DND-41 (cell line): ENCODE results near the gene PIP4K2A.

ENCODE experiments used
- ATAC-seq: fragments of 200-7000 bp; cut with Tn5 transposase; 3 replicates; pipeline ENCODE4 v1.9.1; 2021; ENCODE audit warnings: low read depth; ENCODE audit not compliant: insufficient read depth
- DNase-seq: peaks from one replicate; pipeline ENCODE4 v3.0.0-alpha.2; 2020
- H2AFZ ChIP-seq: 2 replicates; pipeline ENCODE4 v1.6.0; 2012; ENCODE audit warnings: low read depth, low read length
- H3K27ac ChIP-seq: 2 replicates; pipeline ENCODE4 v1.5.1; 2012; ENCODE audit warnings: low read length, inconsistent platforms
- H3K27me3 ChIP-seq: fragments of 200-600 bp; sonication (generic); 2 replicates; pipeline ENCODE4 v1.6.0; 2012; ENCODE audit warnings: low read length, mild to moderate bottlenecking, inconsistent platforms; ENCODE audit not compliant: insufficient read depth, poor library complexity
- H3K36me3 ChIP-seq: 2 replicates; pipeline ENCODE4 v1.5.1; 2012; ENCODE audit warnings: low read length, inconsistent platforms; ENCODE audit not compliant: insufficient read depth
- H3K4me1 ChIP-seq: 2 replicates; pipeline ENCODE4 v1.5.1; 2012; ENCODE audit warnings: mild to moderate bottlenecking, low read length; ENCODE audit not compliant: insufficient read depth
- H3K4me2 ChIP-seq: 2 replicates; pipeline ENCODE4 v1.6.0; 2012; ENCODE audit warnings: mild to moderate bottlenecking, moderate library complexity, low read length, inconsistent platforms; ENCODE audit not compliant: insufficient read depth
- H3K4me3 ChIP-seq, 2 experiments: fragments of 200-600 bp in 1 of 2; shearing (Covaris generic) in 1 of 2; 2 replicates each; pipeline ENCODE4 v1.5.1; 2012 to 2016; ENCODE audit warnings: inconsistent platforms in 2 of 2, low read length in 2 of 2, mild to moderate bottlenecking in 2 of 2, low read depth in 1 of 2, moderate library complexity in 1 of 2
- H3K79me2 ChIP-seq: 2 replicates; pipeline ENCODE4 v1.6.0; 2012; ENCODE audit warnings: low read length, inconsistent platforms; ENCODE audit not compliant: insufficient read depth
- H3K9ac ChIP-seq: 2 replicates; pipeline ENCODE4 v1.6.0; 2012; ENCODE audit warnings: low read depth, mild to moderate bottlenecking, inconsistent platforms, low read length, moderate library complexity
- H3K9me3 ChIP-seq: 2 replicates; pipeline ENCODE4 v1.5.1; 2012; ENCODE audit warnings: low read length, moderate library complexity, mild to moderate bottlenecking, inconsistent platforms; ENCODE audit not compliant: insufficient read depth, severe bottlenecking
- H4K20me1 ChIP-seq: 2 replicates; pipeline ENCODE4 v1.6.0; 2012; ENCODE audit warnings: low read length; ENCODE audit not compliant: insufficient read depth
- EZH2 ChIP-seq: IDR thresholded peaks from 3 replicates; pipeline ENCODE4 v1.6.1; 2012; ENCODE audit warnings: borderline replicate concordance, low read depth, mild to moderate bottlenecking, moderate library complexity, low read length, inconsistent platforms; ENCODE audit not compliant: severe bottlenecking
- TF ChIP-seq, protein P1 (sequence below): IDR thresholded peaks from 2 replicates; pipeline ENCODE4 v1.5.1; 2012; ENCODE audit warnings: borderline replicate concordance, low read length, moderate library complexity, mild to moderate bottlenecking; ENCODE audit not compliant: poor library complexity, severe bottlenecking; ENCODE audit errors: extremely low read depth

PIP4K2A gene

DNA sequence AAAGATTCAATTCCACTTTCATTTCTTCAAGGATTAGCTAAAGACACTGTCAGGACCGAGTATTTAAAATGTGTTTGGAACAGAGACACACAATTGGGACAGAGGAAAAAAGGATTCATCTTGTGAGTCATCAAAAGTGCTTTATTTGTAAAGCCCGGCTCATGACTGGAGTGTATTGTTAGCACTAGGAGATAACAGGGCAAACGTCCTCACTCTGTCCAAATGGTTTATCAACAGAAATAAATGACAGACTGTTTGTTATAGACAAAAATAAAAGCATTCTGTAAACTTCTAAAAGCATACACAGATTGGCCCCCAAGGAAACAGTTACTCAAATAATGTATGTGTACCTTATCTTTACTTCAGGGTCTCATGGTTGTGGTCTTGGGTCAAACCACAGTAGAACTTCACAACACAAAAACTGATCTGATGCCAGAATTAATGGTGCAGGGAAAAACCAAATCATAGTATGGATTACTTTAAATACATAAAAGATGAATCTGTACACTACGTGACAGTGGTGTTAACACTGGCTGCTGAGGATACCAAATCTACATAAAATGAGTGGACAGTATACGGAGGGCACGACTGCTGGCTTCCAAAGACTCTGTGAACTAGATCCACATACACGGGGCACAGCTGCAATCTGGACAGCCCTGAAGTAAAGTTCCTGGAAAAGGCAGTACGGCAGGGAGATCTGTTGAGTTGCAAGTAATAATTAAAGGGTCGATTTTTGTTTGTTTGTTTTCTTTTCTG, 179.4 kb downstream of the PIP4K2A start:
- Histone ChIP-seq H3K4me2 (no peak overlapping the region), H3K9ac (no peak overlapping the region), H3K79me2 (no peaks in the 10 kb centered on the region), H4K20me1 (no peaks in the 10 kb centered on the region; the same call in 1 of the 2 replicates), H3K36me3 (peaks cover 32% of the 10 kb centered on the region), H3K4me1 (no peaks in the 10 kb centered on the region), H3K4me3 (no peak overlapping the region), H3K9me3 (no peaks in the 10 kb centered on the region), H2AFZ (no peak overlapping the region), H3K27ac (no peak overlapping the region), H3K27me3 (no peaks in the 10 kb centered on the region)
- no peak for ATAC-seq
- TF ChIP-seq, protein P1, sequence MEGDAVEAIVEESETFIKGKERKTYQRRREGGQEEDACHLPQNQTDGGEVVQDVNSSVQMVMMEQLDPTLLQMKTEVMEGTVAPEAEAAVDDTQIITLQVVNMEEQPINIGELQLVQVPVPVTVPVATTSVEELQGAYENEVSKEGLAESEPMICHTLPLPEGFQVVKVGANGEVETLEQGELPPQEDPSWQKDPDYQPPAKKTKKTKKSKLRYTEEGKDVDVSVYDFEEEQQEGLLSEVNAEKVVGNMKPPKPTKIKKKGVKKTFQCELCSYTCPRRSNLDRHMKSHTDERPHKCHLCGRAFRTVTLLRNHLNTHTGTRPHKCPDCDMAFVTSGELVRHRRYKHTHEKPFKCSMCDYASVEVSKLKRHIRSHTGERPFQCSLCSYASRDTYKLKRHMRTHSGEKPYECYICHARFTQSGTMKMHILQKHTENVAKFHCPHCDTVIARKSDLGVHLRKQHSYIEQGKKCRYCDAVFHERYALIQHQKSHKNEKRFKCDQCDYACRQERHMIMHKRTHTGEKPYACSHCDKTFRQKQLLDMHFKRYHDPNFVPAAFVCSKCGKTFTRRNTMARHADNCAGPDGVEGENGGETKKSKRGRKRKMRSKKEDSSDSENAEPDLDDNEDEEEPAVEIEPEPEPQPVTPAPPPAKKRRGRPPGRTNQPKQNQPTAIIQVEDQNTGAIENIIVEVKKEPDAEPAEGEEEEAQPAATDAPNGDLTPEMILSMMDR = no peak
- TF ChIP-seq EZH2 = no peak
- DNase-seq = no peak

DNA sequence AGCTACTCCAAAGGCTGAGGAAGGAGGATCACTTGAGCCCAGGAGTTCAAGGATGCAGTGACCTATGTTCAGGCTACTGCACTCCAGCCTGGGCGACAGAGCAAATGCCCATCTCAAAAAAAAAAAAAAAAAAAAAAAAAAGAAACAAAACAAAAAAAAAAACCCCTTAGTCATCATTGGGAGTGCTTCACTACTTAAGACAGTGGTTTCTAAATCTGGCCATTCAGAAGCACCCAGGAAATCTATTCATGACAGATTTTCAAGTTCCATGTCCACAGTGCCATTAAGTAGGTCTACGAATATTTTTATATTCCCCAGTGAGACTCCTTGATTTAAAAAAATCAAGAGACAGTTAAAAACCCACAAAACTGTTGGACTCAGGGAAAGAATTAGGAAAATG, 182.9 kb downstream of the PIP4K2A start:
- Histone ChIP-seq H4K20me1 (no peaks in the 10 kb centered on the region), H3K27ac (no peak overlapping the region), H3K9ac (no peak overlapping the region), H3K36me3 (peaks cover 3% of the 10 kb centered on the region; the same call in 1 of the 2 replicates), H3K4me3 (no peak overlapping the region), H3K27me3 (peaks cover 3% of the 10 kb centered on the region), H2AFZ (no peak overlapping the region), H3K9me3 (no peaks in the 10 kb centered on the region), H3K4me2 (no peak overlapping the region), H3K79me2 (no peaks in the 10 kb centered on the region), H3K4me1 (no peaks in the 10 kb centered on the region)
- TF ChIP-seq, protein P1 = no peak
- TF ChIP-seq EZH2 = no peak
- no peak for DNase-seq
- ATAC-seq = no peak

DNA sequence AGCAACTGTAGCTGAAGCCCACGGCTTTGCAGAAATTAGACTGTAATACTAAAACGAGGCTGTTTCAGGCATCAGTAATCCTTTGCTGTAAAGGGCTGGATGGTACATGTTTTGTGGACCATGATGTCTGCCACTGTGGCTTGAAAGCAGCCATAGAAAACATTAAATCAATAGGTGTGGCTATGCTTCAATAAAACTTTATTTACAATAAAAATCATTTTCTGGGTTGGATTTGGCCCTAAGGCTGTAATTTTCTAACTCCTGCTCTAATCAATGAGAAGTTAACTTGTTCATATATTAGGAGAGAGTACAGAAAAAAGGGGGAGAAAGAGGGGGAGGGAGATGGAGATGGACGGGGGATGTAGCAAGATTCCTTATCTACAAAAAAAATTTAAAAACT, 183.4 kb downstream of the PIP4K2A start:
- H3K9me3 ChIP-seq = no peaks in the 10 kb centered on the region
- H3K4me1 ChIP-seq = no peaks in the 10 kb centered on the region
- H3K9ac ChIP-seq = no peak overlapping the region
- no peak overlapping the region for H3K27ac ChIP-seq
- no peaks in the 10 kb centered on the region for H4K20me1 ChIP-seq
- TF ChIP-seq, protein P1 = no peak
- no peak for TF ChIP-seq EZH2
- H3K79me2 ChIP-seq = no peaks in the 10 kb centered on the region
- H3K4me2 ChIP-seq = no peak overlapping the region
- H3K27me3 ChIP-seq = peaks cover 3% of the 10 kb centered on the region
- H2AFZ ChIP-seq = no peak overlapping the region
- peaks cover 3% of the 10 kb centered on the region; the same call in 1 of the 2 replicates for H3K36me3 ChIP-seq
- DNase-seq (no peak), ATAC-seq (no peak)
- no peak overlapping the region for H3K4me3 ChIP-seq
